Caco-2 (cell line): ENCODE measurements around the gene TMEM254. TPM values are rescaled to one million over a fixed set of nuclear protein-coding genes. Genes with fewer than 3 reads are reported as not detected.
A peak's percentile ranks its signal among the peaks of the same experiment; 100 is the strongest.

Source experiments
- BruUV-seq: library from RNA; stranded (reverse); fragments of 400-500 nt; replicated peaks from 2 replicates; lab custom pipeline; 2021; lab: Mats Ljungman, UMichigan
- CTCF ChIA-PET: fragments of 300-600 bp; sonication (Branson Sonifier 250); formaldehyde crosslinking; loops from one replicate; lab custom pipeline; 2022; ENCODE audit warnings: antibody characterized with exemption; lab: Charles Lee
- POLR2A ChIA-PET: fragments of 300-600 bp; sonication (Branson Sonifier 250); formaldehyde crosslinking; loops from one replicate; lab custom pipeline; 2022; ENCODE audit warnings: antibody characterized with exemption; lab: Charles Lee
- DNase-seq, 2 experiments: peaks; one replicate each; pipeline versions ENCODE4 v3.0.0 to v3.0.0-alpha.2; 2020 to 2022
- H3K27me3 ChIP-seq: replicated peaks from 2 replicates; pipeline ENCODE4 v1.6.0; 2011; ENCODE audit warnings: low read length; ENCODE audit not compliant: control insufficient read depth, insufficient read depth
- H3K36me3 ChIP-seq: 2 replicates; pipeline ENCODE4 v1.5.1; 2011; ENCODE audit warnings: low read length; ENCODE audit not compliant: control insufficient read depth, insufficient read depth
- H3K4me1 ChIP-seq: fragments of 250-450 bp; sonication (Bioruptor Pico); 2 replicates; pipeline ENCODE4 v1.5.1; 2020; ENCODE audit warnings: mild to moderate bottlenecking
- H3K4me3 ChIP-seq: 2 replicates; pipeline ENCODE4 v1.5.1; 2011; ENCODE audit warnings: low read depth, mild to moderate bottlenecking, control low read depth, low read length
- H3K9me3 ChIP-seq: fragments of 250-450 bp; sonication (Bioruptor Pico); 2 replicates; pipeline ENCODE4 v1.5.1; 2020; ENCODE audit warnings: mild to moderate bottlenecking, moderate library complexity
- H3K27ac Mint-ChIP-seq: one replicate; pipeline ENCODE4 v1.8.0; 2022; ENCODE audit warnings: mixed read lengths; ENCODE audit not compliant: unreplicated experiment
- H3K27me3 Mint-ChIP-seq: one replicate; pipeline ENCODE4 v1.8.0; 2022; ENCODE audit warnings: mixed read lengths; ENCODE audit not compliant: insufficient read depth, unreplicated experiment
- H3K36me3 Mint-ChIP-seq: one replicate; pipeline ENCODE4 v1.8.0; 2022; ENCODE audit warnings: mild to moderate bottlenecking, mixed read lengths; ENCODE audit not compliant: insufficient read depth, unreplicated experiment
- H3K4me1 Mint-ChIP-seq: one replicate; pipeline ENCODE4 v1.8.0; 2022; ENCODE audit warnings: low read depth, mixed read lengths; ENCODE audit not compliant: unreplicated experiment
- H3K4me3 Mint-ChIP-seq: one replicate; pipeline ENCODE4 v1.8.0; 2022; ENCODE audit warnings: mild to moderate bottlenecking, moderate library complexity, mixed read lengths; ENCODE audit not compliant: unreplicated experiment
- H3K9me3 Mint-ChIP-seq: one replicate; pipeline ENCODE4 v1.8.0; 2022; ENCODE audit warnings: mixed read lengths; ENCODE audit not compliant: unreplicated experiment
- CTCF ChIP-seq, 2 experiments: fragments of 200-600 bp in 1 of 2; IDR thresholded peaks; 1 replicate in 1 of 2; 2 replicates in 1 of 2; pipeline versions ENCODE4 v1.5.1 to v1.8.0; 2011 to 2022; ENCODE audit warnings: antibody characterized with exemption in 1 of 2, control low read depth in 1 of 2, inconsistent platforms in 1 of 2, low read depth in 1 of 2, low read length in 1 of 2, mild to moderate bottlenecking in 1 of 2, moderate library complexity in 1 of 2; ENCODE audit not compliant: insufficient read depth in 1 of 2, severe bottlenecking in 1 of 2, unreplicated experiment in 1 of 2
- intact Hi-C: fragments of 100-400 bp; cut with micrococcal nuclease; formaldehyde crosslinking; loops from one replicate; pipeline ENCODE4 v1.10.0; 2022; ENCODE audit not compliant: unreplicated experiment
- total RNA-seq: library from RNA; stranded (reverse); gene quantifications from 2 replicates; pipeline ENCODE4 v1.2.3, GENCODE V29; 2022

The TMEM254 gene
- total RNA-seq, 1 experiment from 2014 or later = 27.4 TPM

- Histone ChIP-seq H3K27me3 (no peaks in the 10 kb centered on the region), H3K4me1 (peaks cover 5% of the 10 kb centered on the region; the same call in 1 of the 2 replicates), H3K9me3 (no peaks in the 10 kb centered on the region), H3K36me3 (no peaks in the 10 kb centered on the region), H3K4me3 (no peak overlapping the region)
- Mint-ChIP-seq H3K9me3 (peaks cover 7% of the 10 kb centered on the region), H3K4me3 (no peak overlapping the region), H3K27me3 (no peaks in the 10 kb centered on the region), H3K36me3 (no peaks in the 10 kb centered on the region), H3K27ac (peak overlapping the region; percentile 25), H3K4me1 (peaks cover 16% of the 10 kb centered on the region)
- ChIA-PET POLR2A (no interaction called here), CTCF (no interaction called here)
- no peak for TF ChIP-seq CTCF (IDR thresholded peaks at IDR 0.05; ENCODE audit: insufficient read depth in 1 of 2, low read depth in 1 of 2, low read length in 1 of 2, severe bottlenecking in 1 of 2, unreplicated experiment in 1 of 2)
- no TSS peak for BruUV-seq
- peak; percentile 44 to 64 for DNase-seq
- intact Hi-C loops = no loop called here
Measured at GRCh38 chr10:80100861-80101695, 22.6 kb downstream of the TMEM254 start.

- Histone ChIP-seq H3K27me3 (no peaks in the 10 kb centered on the region), H3K36me3 (no peaks in the 10 kb centered on the region), H3K4me1 (peaks cover 5% of the 10 kb centered on the region; the same call in 1 of the 2 replicates), H3K4me3 (no peak overlapping the region), H3K9me3 (peaks cover 10% of the 10 kb centered on the region)
- peak in 1 of 2 experiments; percentile 20 for DNase-seq
- peaks cover 16% of the 10 kb centered on the region for H3K4me1 Mint-ChIP-seq
- CTCF ChIA-PET = no interaction called here
- H3K27me3 Mint-ChIP-seq = no peaks in the 10 kb centered on the region
- intact Hi-C loops = loop anchor here (2.0 kb wide), 1 partner anchor 21 kb away; no protein-coding TSS in a partner anchor
- no peak overlapping the region for H3K27ac Mint-ChIP-seq
- no TSS peak for BruUV-seq
- H3K9me3 Mint-ChIP-seq = peaks cover 27% of the 10 kb centered on the region
- H3K4me3 Mint-ChIP-seq = no peak overlapping the region
- TF ChIP-seq CTCF (IDR thresholded peaks at IDR 0.05; ENCODE audit: insufficient read depth in 1 of 2, low read depth in 1 of 2, low read length in 1 of 2, severe bottlenecking in 1 of 2, unreplicated experiment in 1 of 2) = no peak
- no peaks in the 10 kb centered on the region for H3K36me3 Mint-ChIP-seq
- POLR2A ChIA-PET = no interaction called here
Measured at GRCh38 chr10:80104066-80104926, 25.8 kb downstream of the TMEM254 start.

- peaks cover 6% of the 10 kb centered on the region for H3K4me1 Mint-ChIP-seq
- H3K9me3 ChIP-seq = peaks cover 14% of the 10 kb centered on the region
- H3K4me1 ChIP-seq = 0 out of 2 replicates have a peak, but pooled peaks cover 6% of the 10 kb centered on the region
- H3K27me3 Mint-ChIP-seq = no peaks in the 10 kb centered on the region
- intact Hi-C loops = no loop called here
- no peak overlapping the region for H3K4me3 ChIP-seq
- no peaks in the 10 kb centered on the region for H3K36me3 Mint-ChIP-seq
- H3K9me3 Mint-ChIP-seq = peaks cover 32% of the 10 kb centered on the region
- ChIA-PET POLR2A (no interaction called here), CTCF (no interaction called here)
- peak in 1 of 2 experiments; percentile 24 for DNase-seq
- H3K36me3 ChIP-seq = no peaks in the 10 kb centered on the region
- no peaks in the 10 kb centered on the region for H3K27me3 ChIP-seq
- no peak for TF ChIP-seq CTCF (IDR thresholded peaks at IDR 0.05; ENCODE audit: insufficient read depth in 1 of 2, low read depth in 1 of 2, low read length in 1 of 2, severe bottlenecking in 1 of 2, unreplicated experiment in 1 of 2)
- BruUV-seq = no TSS peak
- no peak overlapping the region for H3K27ac Mint-ChIP-seq
- no peak overlapping the region for H3K4me3 Mint-ChIP-seq
Measured at GRCh38 chr10:80108576-80109239, 30.2 kb downstream of the TMEM254 start.
